GM21423 (cell line): ENCODE measurements around the gene AKT1.

Experiments
- ATAC-seq: cut with Tn5 transposase; IDR thresholded peaks from one replicate; pipeline ENCODE4 v1.9.1; 2021; ENCODE audit warnings: mild to moderate bottlenecking, moderate library complexity; ENCODE audit not compliant: unreplicated experiment

The AKT1 gene

GRCh38 chr14:104800015-104800770 is 4.6 kb upstream of the AKT1 start:
- peak; percentile 49 for ATAC-seq

GRCh38 chr14:104799244-104800014 is 3.9 kb upstream of the AKT1 start:
- ATAC-seq: no peak

GRCh38 chr14:104798300-104799243 is 3.0 kb upstream of the AKT1 start:
- no peak for ATAC-seq

GRCh38 chr14:104797115-104798044 is 1.8 kb upstream of the AKT1 start:
- no peak for ATAC-seq

- no peak for ATAC-seq
Measured at GRCh38 chr14:104796687-104797081, 1.1 kb upstream of the AKT1 start.

- peak; percentile 37 for ATAC-seq
Measured at GRCh38 chr14:104795781-104796686, 486 bp upstream of the AKT1 start.

GRCh38 chr14:104794631-104794992 is 936 bp downstream of the AKT1 start:
- ATAC-seq: no peak

GRCh38 chr14:104794099-104794498 is 1.4 kb downstream of the AKT1 start:
- no peak for ATAC-seq

GRCh38 chr14:104793703-104793959 is 1.9 kb downstream of the AKT1 start:
- no peak for ATAC-seq

- no peak for ATAC-seq
Measured at GRCh38 chr14:104792945-104793702, 2.4 kb downstream of the AKT1 start.

GRCh38 chr14:104792101-104792884 is 3.3 kb downstream of the AKT1 start:
- no peak for ATAC-seq

GRCh38 chr14:104791425-104791824 is 4.1 kb downstream of the AKT1 start:
- ATAC-seq: no peak

GRCh38 chr14:104789752-104790743 is 5.5 kb downstream of the AKT1 start:
- ATAC-seq: no peak

- ATAC-seq: no peak
Measured at GRCh38 chr14:104788873-104789663, 6.5 kb downstream of the AKT1 start.

- ATAC-seq: no peak
Measured at GRCh38 chr14:104788161-104788818, 7.3 kb downstream of the AKT1 start.
